Cardiac septum (tissue), 1 donor: ENCODE results near the gene CCDC188. TPM values are rescaled to one million over a fixed set of nuclear protein-coding genes. Genes with fewer than 3 reads are reported as not detected.

Experiments
- DNase-seq: peaks from one replicate; pipeline ENCODE4 v3.0.0-alpha.2; 2020; ENCODE audit warnings: low spot score
- intact Hi-C: fragments of 100-400 bp; cut with DNase I; formaldehyde crosslinking; loops from one replicate; pipeline ENCODE4 v1.14.0; 2022
- total RNA-seq: library from RNA; stranded (reverse); fragmentation: NEBNext Ultra II Directional; extraction: Animal tissue kit (Norgen Biotek cat#: 25700); gene quantifications from one replicate; pipeline ENCODE4 v1.2.1, GENCODE V29; 2021
- donor health status: DM: no; HTN: no; CAD: no.

Gene CCDC188
- total RNA-seq, 1 donor from 2014 or later: 0.67 TPM

GRCh38 chr22:20113551-20114310 is 37.1 kb downstream of the CCDC188 start:
- DNase-seq: no peak
- intact Hi-C loops: loop anchor here (10.0 kb wide), 1 partner anchor 259 kb away; the partner anchor contains the start of genes GNB1L and RTL10

- intact Hi-C loops: loop anchor here (10.0 kb wide), 1 partner anchor 258 kb away; the partner anchor contains the start of genes GNB1L and RTL10
- DNase-seq: no peak
Observed at GRCh38 chr22:20112623-20113511, 38.0 kb downstream of the CCDC188 start.

DNA sequence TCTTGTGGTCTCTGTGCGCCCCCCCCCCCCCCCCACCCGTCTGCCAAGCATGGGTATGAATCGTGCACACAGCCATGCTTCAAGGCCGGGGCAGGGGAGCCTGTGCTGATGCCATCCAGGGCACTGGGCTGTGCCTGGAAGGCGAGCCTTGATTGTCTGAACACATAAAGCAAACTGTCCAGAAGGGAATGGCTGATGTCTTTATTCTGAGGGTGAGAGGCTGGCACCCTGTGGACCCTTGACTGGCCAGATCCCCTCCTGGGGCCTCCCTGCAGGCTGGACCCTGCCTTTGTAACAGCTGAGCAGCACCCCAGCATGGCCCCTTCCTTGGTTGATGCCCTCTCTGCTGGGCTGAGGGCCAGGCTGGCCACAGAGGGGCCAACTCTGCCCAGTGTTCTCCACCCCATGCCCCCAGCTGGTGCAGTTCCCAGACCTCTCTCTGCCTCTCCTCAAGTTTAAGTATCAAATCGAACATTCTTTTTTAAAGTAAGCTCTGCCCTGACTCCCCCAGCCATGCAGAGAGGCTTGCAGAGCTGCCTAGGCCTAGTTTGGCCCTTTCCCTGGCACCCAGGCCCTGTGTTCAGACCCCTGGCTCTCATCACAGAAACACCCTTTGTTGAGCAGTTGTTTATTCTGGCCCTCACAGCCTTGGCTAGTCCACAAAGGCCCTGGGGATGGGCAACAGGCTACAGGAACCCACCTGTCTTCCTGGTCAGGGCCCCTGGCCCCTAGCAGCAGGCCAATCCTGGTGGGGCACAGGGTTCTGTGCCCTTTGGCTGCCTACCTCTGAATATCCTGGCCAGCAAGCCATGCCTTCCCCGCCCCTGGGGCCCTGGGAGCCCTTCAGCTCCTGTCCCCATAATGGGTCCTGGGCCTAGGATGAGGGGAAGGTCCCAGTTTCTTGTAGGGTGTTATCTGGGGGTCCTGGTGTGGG is 38.9 kb downstream of the CCDC188 start:
- no peak for DNase-seq
- intact Hi-C loops: loop anchor here (10.0 kb wide), 1 partner anchor 257 kb away; the partner anchor contains the start of genes GNB1L and RTL10

DNA sequence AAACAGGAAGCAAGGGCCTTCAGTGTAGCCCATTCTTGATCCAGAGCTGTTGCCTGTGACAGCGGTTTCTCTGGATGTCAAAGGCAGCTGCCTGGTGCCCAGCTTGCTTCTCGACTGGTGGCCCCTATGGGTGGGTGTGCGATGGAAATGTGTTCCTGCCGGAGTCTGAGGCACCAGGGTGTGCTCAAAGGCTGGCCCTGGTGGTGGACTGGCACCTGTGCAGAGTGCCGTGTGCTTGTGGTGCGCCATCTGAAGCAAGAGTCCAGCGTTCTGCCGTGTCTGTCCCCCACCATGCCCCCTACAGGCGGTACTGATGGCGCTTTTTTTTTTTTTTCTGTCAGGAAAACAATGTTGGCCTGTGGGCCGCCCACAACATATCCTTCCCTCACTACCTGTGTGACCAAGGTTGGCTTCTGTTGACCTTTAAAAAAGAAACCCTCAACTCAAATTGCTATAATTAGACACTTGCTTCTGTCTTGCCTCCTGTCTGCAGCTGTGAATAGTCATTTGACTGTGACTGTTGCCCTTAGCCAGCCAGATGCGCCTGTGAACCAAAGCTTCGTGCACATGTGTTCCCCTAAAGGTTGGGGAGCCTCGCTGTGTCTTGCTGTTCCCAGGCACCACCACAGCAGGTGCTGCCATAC is 39.7 kb downstream of the CCDC188 start:
- DNase-seq: no peak
- intact Hi-C loops: loop anchor here (10.0 kb wide), 1 partner anchor 256 kb away; the partner anchor contains the start of genes GNB1L and RTL10

- no peak for DNase-seq
- intact Hi-C loops: loop anchor here (10.0 kb wide), 1 partner anchor 256 kb away; the partner anchor contains the start of genes GNB1L and RTL10
Observed at GRCh38 chr22:20110359-20110985, 40.4 kb downstream of the CCDC188 start.

- no peak for DNase-seq
- intact Hi-C loops: loop anchor here (10.0 kb wide), 1 partner anchor 255 kb away; the partner anchor contains the start of genes GNB1L and RTL10
Observed at GRCh38 chr22:20109411-20110358, 41.2 kb downstream of the CCDC188 start.

GRCh38 chr22:20108757-20109230 is 42.1 kb downstream of the CCDC188 start:
- DNase-seq: no peak
- intact Hi-C loops: no loop called here

DNA sequence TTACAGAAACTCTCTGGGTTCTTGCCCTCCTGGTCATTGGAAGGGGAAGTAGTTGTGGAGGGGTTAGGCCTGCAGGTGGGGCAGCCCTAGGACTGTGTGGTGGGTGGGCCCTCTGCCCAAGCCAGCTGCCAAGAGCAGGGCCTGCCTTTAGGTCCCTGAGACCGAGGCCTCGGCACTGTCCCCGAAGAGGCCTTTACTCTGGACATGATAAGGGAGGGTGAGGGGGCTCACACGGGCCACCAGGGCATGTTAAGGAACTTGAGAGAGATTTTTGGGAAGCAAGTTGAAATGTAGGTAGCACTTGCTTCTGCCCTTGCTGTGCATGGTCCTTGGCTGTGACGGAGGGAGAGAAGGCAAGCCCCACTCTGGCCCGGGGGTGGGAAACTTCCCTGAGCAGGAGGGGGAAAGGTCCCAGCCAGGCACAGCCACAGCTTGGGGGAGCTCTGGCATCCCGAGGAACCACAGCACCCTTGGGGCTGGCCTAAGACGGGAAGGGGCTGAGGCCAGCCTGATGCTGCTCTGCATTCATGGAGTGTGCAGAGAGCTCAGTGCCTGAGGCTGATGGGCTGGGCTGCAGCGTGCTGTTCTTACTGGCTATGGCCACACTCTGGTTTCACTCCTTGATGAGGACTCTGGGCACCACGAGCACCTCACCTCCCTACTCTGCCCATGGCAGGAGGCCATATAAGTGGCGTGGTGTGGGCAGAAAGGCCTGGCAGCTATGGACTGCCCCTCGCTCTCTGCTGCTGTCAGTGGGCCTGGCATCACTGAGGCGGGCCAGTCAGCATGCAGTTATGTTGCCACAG is 42.7 kb downstream of the CCDC188 start:
- intact Hi-C loops: no loop called here

GRCh38 chr22:20107471-20107901 is 43.4 kb downstream of the CCDC188 start:
- intact Hi-C loops: no loop called here

More for the DNA sequence above, 42.7 kb downstream of the CCDC188 start:
- DNase-seq: no peak

GRCh38 chr22:20106849-20107237 is 44.0 kb downstream of the CCDC188 start:
- intact Hi-C loops: no loop called here
- DNase-seq: no peak

More at GRCh38 chr22:20107471-20107901, 43.4 kb downstream of the CCDC188 start:
- DNase-seq: no peak

GRCh38 chr22:20106205-20106848 is 44.5 kb downstream of the CCDC188 start:
- intact Hi-C loops: no loop called here
- DNase-seq: no peak

GRCh38 chr22:20105456-20106204 is 45.2 kb downstream of the CCDC188 start:
- intact Hi-C loops: no loop called here
- no peak for DNase-seq

DNA sequence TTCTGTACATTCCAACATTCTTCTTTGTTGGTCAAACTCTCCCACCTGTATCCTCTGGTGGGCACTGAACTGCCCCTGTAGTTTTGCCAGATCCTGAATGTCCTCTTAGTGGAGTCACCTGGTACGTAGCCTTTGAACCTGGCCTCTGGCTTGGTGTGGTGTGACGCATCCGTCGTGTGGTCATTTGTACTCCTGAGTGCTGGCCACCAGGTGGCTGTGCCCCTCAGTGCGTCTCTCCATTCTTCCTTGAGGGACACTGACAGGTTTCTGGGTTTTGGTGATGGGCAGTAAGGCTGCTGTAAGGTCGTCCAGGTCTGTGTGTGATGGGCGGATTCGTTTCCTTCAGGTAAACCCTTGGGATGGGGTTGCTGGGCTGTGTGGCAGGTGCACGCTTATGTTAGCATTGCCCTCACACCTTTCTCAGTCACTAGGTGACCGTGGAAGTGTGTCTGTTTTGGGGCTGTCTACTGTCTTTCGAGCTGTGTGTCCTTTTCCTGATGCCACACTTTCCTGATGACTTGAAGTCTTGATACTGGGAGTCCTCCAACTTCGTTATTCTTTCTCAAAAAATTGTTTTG is 48.6 kb downstream of the CCDC188 start:
- intact Hi-C loops: no loop called here
- no peak for DNase-seq

- no peak for DNase-seq
- intact Hi-C loops: no loop called here
Observed at GRCh38 chr22:20101638-20102037, 49.2 kb downstream of the CCDC188 start.
